Activated naive CD4-positive, alpha-beta T cell treated with anti-CD3 and anti-CD28 coated beads, Interleukin-2, amount 10 ng/mL, durations not matched to agents 7 days and 5 days (primary cell): ENCODE results near the gene GNA14.
"Not testable (repeated sequence)": the region's sequence is repeated elsewhere in the genome, so short reads cannot be mapped to it uniquely, and the experiment has no call there.

Experiments
- CTCF ChIA-PET: fragments of 350-600 bp; sonication (Branson Sonifier 250); formaldehyde crosslinking; loops from one replicate; lab custom pipeline; 2021; ENCODE audit warnings: antibody characterized with exemption; lab: Charles Lee
- DNase-seq: peaks from one replicate; pipeline ENCODE4 v3.0.0-alpha.2; 2020
- H3K27ac Mint-ChIP-seq: one replicate; pipeline ENCODE4 v1.8.0; 2021; ENCODE audit warnings: mild to moderate bottlenecking, moderate library complexity, mixed read lengths
- H3K27me3 Mint-ChIP-seq: one replicate; pipeline ENCODE4 v1.8.0; 2021; ENCODE audit warnings: mild to moderate bottlenecking, mixed read lengths
- H3K36me3 Mint-ChIP-seq: one replicate; pipeline ENCODE4 v1.8.0; 2021; ENCODE audit warnings: mixed read lengths
- H3K4me1 Mint-ChIP-seq: one replicate; pipeline ENCODE4 v1.8.0; 2021; ENCODE audit warnings: mixed read lengths
- H3K4me3 Mint-ChIP-seq: one replicate; pipeline ENCODE4 v1.8.0; 2021; ENCODE audit warnings: mild to moderate bottlenecking, moderate library complexity, mixed read lengths
- H3K9me3 Mint-ChIP-seq: one replicate; pipeline ENCODE4 v1.8.0; 2021; ENCODE audit warnings: mixed read lengths

Gene GNA14

DNA sequence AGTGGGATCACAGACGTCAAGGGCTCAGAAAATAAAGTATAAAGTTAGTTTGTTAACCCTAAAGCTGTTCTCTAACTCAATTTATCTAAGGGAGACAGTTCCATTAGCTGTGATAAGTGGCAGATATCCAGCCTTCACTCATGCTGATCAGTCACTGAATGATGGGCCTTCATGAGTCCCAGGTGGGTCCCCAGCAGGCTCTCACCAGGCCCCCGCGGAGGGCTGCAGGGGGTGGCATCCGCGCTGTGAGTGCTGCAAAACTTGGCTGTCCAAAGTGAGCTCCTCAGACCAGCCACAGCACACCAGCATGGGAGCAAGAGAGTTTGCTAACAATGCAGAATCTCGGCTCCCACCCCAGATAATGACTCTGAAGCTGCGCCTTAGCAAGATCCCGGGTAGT, 187.2 kb downstream of the GNA14 start:
- CTCF ChIA-PET = interaction anchor here (0.9 to 10.2 kb wide), 5 partner anchors 11 to 27 kb away, joined by 3 to 167 read pairs (median 3); no protein-coding TSS in a partner anchor
- peaks cover 10% of the 10 kb centered on the region for H3K27me3 Mint-ChIP-seq
- no peaks in the 10 kb centered on the region for H3K9me3 Mint-ChIP-seq
- no peak overlapping the region for H3K27ac Mint-ChIP-seq
- peaks cover 7% of the 10 kb centered on the region for H3K4me1 Mint-ChIP-seq
- DNase-seq = no peak
- H3K36me3 Mint-ChIP-seq = no peaks in the 10 kb centered on the region
- no peak overlapping the region for H3K4me3 Mint-ChIP-seq

DNA sequence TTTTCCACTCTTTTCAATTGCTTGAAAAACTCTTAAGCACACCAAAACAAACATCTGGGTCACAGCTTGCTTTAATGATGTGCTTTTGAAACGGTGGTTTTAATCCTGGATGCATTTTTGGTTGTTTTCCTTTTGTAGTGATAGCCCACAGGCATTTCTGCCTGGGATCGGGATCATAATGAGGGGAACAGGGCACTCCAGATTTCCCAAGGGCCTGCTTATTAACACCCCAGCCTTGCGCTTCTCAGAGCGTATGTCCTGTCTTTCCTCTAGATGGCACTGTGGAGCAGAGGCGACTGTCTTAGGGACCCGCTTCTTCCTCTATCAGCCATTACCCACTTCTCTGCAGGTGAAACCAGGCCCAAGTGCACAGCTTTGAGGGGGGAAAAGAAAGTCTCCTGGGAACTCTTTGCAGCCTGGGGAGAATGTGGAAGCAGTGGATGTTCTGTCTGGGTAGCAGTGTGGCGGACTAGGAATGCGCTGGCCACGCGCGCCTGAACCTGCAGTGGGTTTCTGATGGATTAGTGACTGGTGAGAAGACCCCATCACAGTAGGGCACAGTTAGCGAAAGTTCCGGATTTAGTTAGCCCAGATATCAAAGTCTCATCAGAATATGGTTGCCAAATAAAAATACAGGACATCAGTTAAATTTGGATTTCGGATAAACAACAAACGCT, 190.1 kb downstream of the GNA14 start:
- CTCF ChIA-PET = interaction anchor here (0.7 to 10.3 kb wide), 16 partner anchors 9 to 661 kb away, joined by 4 to 167 read pairs (median 14); no protein-coding TSS in a partner anchor
- H3K36me3 Mint-ChIP-seq = no peaks in the 10 kb centered on the region
- H3K4me1 Mint-ChIP-seq = peaks cover 17% of the 10 kb centered on the region
- H3K4me3 Mint-ChIP-seq = no peak overlapping the region
- H3K27ac Mint-ChIP-seq = no peak overlapping the region
- peak; percentile 74 for DNase-seq
- H3K27me3 Mint-ChIP-seq = peaks cover 10% of the 10 kb centered on the region
- no peaks in the 10 kb centered on the region for H3K9me3 Mint-ChIP-seq

DNA sequence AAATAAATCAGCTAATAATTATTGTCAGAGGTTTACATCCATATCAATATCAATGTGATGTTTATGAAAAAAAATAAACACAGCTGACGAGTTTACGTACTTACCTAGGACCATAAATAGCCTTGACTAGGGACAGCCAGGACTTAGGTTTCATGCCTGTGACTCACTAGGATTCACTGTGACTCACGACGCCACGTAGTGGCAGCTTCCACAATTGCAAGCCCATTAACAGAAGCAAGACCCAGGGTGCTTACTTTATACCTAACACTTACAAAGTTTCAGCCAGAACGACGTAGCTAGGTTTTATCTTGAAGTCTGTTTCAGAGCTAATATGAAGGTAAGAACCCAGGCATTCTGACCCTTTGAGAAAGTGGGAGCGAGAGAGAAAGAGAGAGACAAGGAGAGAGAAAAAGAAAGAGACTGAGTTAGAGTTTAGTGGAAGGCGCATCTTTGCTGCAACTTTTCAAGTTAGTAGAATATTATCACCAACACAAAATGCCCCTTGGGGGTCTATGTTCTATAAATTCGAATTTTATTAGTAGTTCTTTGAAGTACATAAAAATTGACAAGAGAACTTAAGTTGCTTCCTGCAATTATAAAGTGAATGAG, 191.2 kb downstream of the GNA14 start:
- H3K36me3 Mint-ChIP-seq = no peaks in the 10 kb centered on the region
- peaks cover 5% of the 10 kb centered on the region for H3K27me3 Mint-ChIP-seq
- peaks cover 17% of the 10 kb centered on the region for H3K4me1 Mint-ChIP-seq
- CTCF ChIA-PET = interaction anchor here (0.7 to 10.3 kb wide), 25 partner anchors 10 to 801 kb away, joined by 3 to 167 read pairs (median 6); no protein-coding TSS in a partner anchor
- H3K9me3 Mint-ChIP-seq = no peaks in the 10 kb centered on the region
- H3K27ac Mint-ChIP-seq = no peak overlapping the region
- DNase-seq = peak; percentile 88
- H3K4me3 Mint-ChIP-seq = no peak overlapping the region

DNA sequence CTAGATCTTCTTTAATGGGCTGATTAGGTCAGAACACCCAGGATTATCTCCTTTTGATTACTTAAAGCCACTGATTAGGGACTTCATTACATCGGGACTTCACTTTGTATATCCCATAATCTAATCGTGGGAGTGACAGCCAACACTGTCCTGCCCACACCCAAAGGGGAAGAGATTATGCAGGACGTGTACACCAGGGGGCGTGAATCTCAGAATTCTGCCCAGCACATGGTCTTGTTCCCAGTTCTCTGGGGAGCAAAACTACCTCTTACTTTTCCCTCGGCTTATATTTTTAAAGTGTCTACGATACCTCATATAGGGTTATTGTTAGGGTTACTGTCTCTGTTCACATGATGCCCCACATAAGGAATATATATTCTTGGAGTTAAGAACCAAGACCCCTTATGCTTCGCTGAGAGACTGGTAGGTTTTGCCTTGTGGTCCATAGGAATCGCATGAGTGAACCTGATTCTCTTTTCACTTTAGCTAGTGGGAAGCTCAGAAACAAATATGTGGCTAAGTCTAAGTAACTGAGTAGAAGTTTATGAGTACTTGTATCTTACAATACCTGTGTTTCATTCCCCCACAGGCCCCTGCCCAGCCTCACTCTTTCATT, 192.7 kb downstream of the GNA14 start:
- no peaks in the 10 kb centered on the region for H3K9me3 Mint-ChIP-seq
- peak; percentile 57 for DNase-seq
- H3K36me3 Mint-ChIP-seq = no peaks in the 10 kb centered on the region
- peaks cover 4% of the 10 kb centered on the region for H3K27me3 Mint-ChIP-seq
- no peak overlapping the region for H3K4me3 Mint-ChIP-seq
- peaks cover 17% of the 10 kb centered on the region for H3K4me1 Mint-ChIP-seq
- CTCF ChIA-PET = interaction anchor here (1.1 to 10.3 kb wide), 12 partner anchors 12 to 755 kb away, joined by 3 to 167 read pairs (median 17); no protein-coding TSS in a partner anchor
- H3K27ac Mint-ChIP-seq = no peak overlapping the region

DNA sequence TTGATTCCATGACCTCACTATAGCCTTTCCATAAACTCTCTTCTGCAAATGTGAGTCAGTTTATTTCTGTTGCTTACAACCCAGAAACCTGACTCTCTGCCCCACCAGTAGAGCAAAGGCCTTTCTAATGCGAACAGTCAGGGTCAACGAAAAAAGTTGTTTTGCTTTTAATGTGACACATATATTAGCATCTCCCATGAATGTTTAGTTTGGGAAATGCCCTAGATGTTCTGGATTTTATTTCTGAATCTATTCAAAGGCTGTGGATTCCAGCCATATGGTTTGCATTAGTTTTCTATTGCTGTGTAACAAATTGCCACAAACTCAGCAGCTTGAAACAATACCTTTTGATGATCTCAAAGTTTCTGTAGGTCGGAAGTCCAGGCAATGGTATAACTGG, 193.5 kb downstream of the GNA14 start:
- CTCF ChIA-PET = interaction anchor here (0.7 to 10.3 kb wide), 9 partner anchors 11 to 297 kb away, joined by 3 to 167 read pairs (median 30); no protein-coding TSS in a partner anchor
- DNase-seq = no peak
- no peaks in the 10 kb centered on the region for H3K36me3 Mint-ChIP-seq

DNA sequence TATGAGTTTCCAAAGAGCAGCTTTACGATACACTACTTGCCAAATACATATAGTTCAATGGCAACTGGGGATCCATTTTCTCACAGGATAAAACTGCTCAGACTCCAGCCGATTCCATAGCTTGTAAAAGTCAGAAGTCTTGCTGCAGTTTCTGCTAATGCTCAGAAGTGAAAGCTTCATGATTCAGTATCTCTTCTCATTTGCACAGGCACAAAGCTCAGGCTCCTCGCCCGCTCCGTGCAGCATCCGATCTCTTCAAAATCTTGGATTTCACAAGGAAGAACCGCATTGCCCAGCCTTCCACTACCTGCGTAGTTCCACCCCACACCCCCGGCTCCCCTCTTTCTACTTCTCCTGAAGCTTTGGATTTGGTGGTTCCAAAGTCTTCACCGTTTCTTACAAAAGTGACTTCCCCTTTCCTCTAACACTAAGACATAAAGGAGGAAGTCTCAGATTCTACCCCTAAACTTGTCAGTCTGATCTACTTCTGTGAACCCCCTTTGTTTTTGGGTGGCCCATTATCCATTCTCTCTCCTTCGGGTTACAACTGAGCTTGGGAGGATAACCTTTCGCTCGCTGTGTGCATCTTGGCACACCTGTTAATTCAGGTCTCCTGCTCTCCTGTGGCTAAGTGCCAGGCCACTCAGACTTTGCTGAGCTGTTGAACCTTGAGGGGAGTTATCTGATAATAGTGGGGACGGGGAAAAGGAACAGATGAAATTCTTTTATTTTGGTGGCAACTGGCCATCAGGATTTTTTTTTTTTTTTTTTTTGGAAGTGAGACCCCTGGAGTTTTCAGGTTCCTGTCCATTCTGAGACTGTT, 194.1 kb downstream of the GNA14 start:
- Mint-ChIP-seq H3K27ac (peak overlapping the region; percentile 37), H3K9me3 (no peaks in the 10 kb centered on the region), H3K4me1 (peaks cover 17% of the 10 kb centered on the region), H3K36me3 (no peaks in the 10 kb centered on the region), H3K27me3 (no peaks in the 10 kb centered on the region), H3K4me3 (peak overlapping the region; percentile 57)
- DNase-seq = no peak
- CTCF ChIA-PET = interaction anchor here (0.7 to 10.3 kb wide), 11 partner anchors 9 to 668 kb away, joined by 3 to 167 read pairs (median 11); no protein-coding TSS in a partner anchor

More for the DNA sequence above, 193.5 kb downstream of the GNA14 start:
- Mint-ChIP-seq H3K27me3 (no peaks in the 10 kb centered on the region), H3K9me3 (no peaks in the 10 kb centered on the region), H3K27ac (no peak overlapping the region), H3K4me3 (no peak overlapping the region), H3K4me1 (peaks cover 17% of the 10 kb centered on the region)

DNA sequence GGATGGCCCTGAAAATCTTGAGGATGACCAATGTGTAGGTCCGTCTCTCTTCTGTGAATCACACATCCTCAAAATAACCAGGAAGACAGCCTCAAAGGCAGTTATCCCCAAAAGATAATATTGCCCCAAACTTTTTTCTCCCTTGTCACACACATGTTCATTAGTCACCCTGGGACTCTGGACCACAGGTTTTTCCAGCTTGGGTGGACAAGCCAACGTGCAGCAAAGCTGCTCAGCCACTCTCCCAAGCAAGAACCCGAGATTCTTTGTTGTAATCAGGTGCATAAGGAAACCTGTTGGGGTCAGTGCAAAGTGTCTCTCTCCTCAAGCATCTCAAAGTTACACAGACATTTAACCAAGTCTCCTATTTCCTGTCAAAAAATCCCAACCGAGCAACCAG, 196.6 kb downstream of the GNA14 start:
- no peak for DNase-seq
- peaks cover 10% of the 10 kb centered on the region for H3K4me1 Mint-ChIP-seq
- no peak overlapping the region for H3K27ac Mint-ChIP-seq
- CTCF ChIA-PET = interaction anchor here (10.3 kb wide), 1 partner anchor 19 kb away, joined by 87 read pairs; no protein-coding TSS in a partner anchor
- H3K9me3 Mint-ChIP-seq = no peaks in the 10 kb centered on the region
- H3K4me3 Mint-ChIP-seq = no peak overlapping the region
- H3K36me3 Mint-ChIP-seq = no peaks in the 10 kb centered on the region
- H3K27me3 Mint-ChIP-seq = no peaks in the 10 kb centered on the region

DNA sequence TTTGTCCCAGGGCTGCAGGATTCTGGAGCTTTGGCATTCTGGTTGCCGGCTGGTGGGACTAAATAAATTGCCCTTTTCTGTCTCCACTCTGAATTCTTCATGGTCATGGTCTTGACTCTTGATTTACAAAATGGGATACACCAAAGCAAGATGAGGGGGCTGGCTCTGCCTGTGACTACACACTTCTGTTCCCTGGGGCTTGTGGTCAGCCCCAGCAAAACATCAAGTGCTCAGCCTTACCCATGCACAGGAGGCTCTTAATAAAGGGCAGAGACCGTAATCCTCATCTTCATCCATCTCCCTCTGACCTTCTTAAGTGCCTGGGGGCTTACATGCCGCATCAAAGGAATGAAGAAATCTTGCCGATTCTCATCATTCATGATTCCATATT, 198.0 kb downstream of the GNA14 start:
- H3K27ac Mint-ChIP-seq = no peak overlapping the region
- CTCF ChIA-PET = interaction anchor here (0.7 to 10.3 kb wide), 3 partner anchors 11 to 37 kb away, joined by 4 to 87 read pairs (median 4); no protein-coding TSS in a partner anchor
- H3K9me3 Mint-ChIP-seq = no peaks in the 10 kb centered on the region
- no peak for DNase-seq
- H3K4me1 Mint-ChIP-seq = peaks cover 10% of the 10 kb centered on the region
- H3K36me3 Mint-ChIP-seq = no peaks in the 10 kb centered on the region
- H3K4me3 Mint-ChIP-seq = no peak overlapping the region
- no peaks in the 10 kb centered on the region for H3K27me3 Mint-ChIP-seq

DNA sequence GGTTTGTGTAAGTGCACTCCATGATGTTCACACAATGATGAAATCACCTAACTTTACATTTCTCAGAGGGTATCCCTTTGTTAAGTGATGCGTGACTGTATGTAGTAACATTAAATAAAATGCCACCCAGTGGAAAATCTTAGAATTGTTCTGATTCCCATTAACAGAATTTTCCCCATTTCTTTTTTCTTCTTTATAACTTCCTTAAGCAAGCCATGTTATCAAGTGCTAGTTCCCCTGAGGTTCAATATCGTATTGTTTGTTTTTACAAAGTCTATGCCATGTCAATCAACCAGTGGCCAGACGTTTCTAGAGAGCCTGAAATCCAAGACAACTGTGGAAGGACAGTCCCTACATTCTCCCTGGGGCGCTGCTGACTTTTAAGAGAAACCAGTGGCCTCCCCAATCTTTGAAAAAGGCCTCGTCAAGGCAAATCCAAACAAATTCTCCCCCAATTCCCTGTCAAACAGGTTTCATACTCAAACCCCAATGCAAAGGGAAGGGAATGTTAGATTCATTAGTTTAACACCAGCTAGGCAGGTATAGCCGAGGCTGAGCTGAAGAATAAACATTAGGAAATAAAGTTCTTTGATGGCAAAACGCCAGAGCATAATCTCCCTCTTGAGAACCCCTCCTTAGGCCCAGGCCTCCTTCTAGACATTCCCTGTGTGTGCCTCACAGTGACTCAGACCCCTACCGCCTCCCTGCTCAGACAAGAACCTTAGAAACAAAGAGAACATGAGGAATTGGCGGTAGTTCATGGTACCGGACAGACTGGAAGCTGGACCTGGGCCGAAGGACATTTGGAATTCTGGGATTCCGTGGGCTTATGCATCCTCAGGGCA, 198.7 kb downstream of the GNA14 start:
- Mint-ChIP-seq H3K36me3 (no peaks in the 10 kb centered on the region), H3K27ac (no peak overlapping the region), H3K4me1 (peaks cover 10% of the 10 kb centered on the region), H3K27me3 (no peaks in the 10 kb centered on the region), H3K9me3 (no peaks in the 10 kb centered on the region), H3K4me3 (no peak overlapping the region)
- CTCF ChIA-PET = interaction anchor here (0.7 to 1.1 kb wide), 2 partner anchors 12 to 37 kb away, joined by 4 read pairs; no protein-coding TSS in a partner anchor
- DNase-seq = no peak

DNA sequence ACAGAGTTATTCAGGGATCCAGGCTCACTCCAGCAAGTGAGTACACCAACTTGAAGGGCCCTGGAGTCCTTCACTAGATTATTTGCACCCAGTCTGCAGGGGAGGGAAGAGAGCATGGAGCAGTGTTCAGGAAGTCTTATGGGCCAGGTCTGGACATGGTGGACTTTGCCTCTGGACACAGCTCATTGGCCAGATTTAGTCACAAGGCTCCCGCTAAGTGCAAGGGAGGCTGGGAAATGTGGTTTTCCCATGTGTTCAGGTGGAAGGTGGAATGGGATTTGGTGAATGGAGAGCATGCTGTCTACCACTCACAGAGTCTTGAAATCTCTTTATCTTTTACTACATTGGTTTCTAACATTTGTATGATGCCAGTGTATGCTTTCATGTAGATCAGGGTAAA, 200.5 kb downstream of the GNA14 start:
- Mint-ChIP-seq H3K4me1 (no peaks in the 10 kb centered on the region), H3K4me3 (no peak overlapping the region), H3K36me3 (no peaks in the 10 kb centered on the region), H3K27ac (no peak overlapping the region), H3K27me3 (no peaks in the 10 kb centered on the region), H3K9me3 (no peaks in the 10 kb centered on the region)
- DNase-seq = no peak
- CTCF ChIA-PET = interaction anchor here (1.2 to 10.0 kb wide), 2 partner anchors 8 to 14 kb away, joined by 3 to 86 read pairs; no protein-coding TSS in a partner anchor

DNA sequence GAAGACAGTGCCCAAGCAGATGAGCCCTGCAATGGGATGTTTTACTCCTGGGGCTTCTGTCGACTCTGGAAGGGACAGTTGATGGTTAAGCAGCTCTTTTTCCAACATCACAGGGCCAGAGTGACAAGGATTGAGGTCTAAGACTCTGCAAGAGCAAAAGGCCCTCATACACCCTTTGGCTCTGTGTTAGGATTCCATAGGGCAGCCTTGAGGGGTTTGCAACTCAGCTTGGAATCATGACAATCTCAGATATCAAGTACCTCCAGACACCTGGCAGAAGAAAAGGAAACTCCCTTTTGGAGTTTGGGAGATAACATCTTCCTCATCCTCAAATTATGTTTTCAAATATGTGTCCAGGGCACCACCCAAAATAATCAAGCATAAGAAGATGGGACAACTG, 205.7 kb downstream of the GNA14 start:
- H3K36me3 Mint-ChIP-seq = no peaks in the 10 kb centered on the region
- no peak for DNase-seq
- H3K4me3 Mint-ChIP-seq = no peak overlapping the region
- no peaks in the 10 kb centered on the region for H3K9me3 Mint-ChIP-seq
- no peaks in the 10 kb centered on the region for H3K27me3 Mint-ChIP-seq
- CTCF ChIA-PET = interaction anchor here (0.6 to 10.0 kb wide), 6 partner anchors 8 to 376 kb away, joined by 3 to 86 read pairs (median 4); no protein-coding TSS in a partner anchor
- H3K27ac Mint-ChIP-seq = no peak overlapping the region
- no peaks in the 10 kb centered on the region for H3K4me1 Mint-ChIP-seq

DNA sequence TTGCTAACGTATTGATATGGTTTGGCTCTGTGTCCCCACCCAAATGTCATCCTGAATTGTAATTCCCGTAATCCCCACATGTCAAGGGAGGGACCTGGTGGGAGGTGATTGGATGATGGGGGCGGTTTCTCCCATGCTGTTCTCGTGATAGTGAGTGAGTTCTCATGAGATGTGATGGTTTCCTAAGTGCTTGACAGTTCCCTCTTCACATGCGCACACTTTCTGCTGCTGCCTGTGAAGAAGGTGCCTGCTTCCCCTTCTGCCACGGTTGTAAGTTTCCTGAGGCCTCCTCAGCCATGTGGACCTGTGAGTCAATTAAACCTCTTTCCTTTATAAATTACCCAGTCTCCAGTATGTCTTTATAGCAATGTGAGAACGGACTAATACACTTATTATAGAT, 207.0 kb downstream of the GNA14 start:
- CTCF ChIA-PET = interaction anchor here (10.0 kb wide), 1 partner anchor 15 kb away, joined by 86 read pairs; no protein-coding TSS in a partner anchor
- not testable (repeated sequence) for H3K36me3 Mint-ChIP-seq, H3K4me1 Mint-ChIP-seq, H3K4me3 Mint-ChIP-seq, H3K27me3 Mint-ChIP-seq, DNase-seq, H3K9me3 Mint-ChIP-seq, H3K27ac Mint-ChIP-seq
